Smooth muscle cell (in vitro differentiated cells): ENCODE results near the gene ASTN2. TPM values are rescaled to one million over a fixed set of nuclear protein-coding genes. Genes with fewer than 3 reads are reported as not detected.

Experiments
- DNase-seq: peaks from one replicate; lab custom pipeline; 2025; ENCODE audit not compliant: unreplicated experiment; lab: John Stamatoyannopoulos, UW
- H2AFZ ChIP-seq: fragments of 200-600 bp; sonication (generic); 2 replicates; pipeline ENCODE4 v1.6.0; 2016; ENCODE audit warnings: antibody characterized with exemption, low read depth, mild to moderate bottlenecking
- H3F3A ChIP-seq: fragments of 200-600 bp; sonication (generic); 2 replicates; pipeline ENCODE4 v1.6.0; 2017; ENCODE audit warnings: antibody characterized with exemption, low read depth
- H3K27ac ChIP-seq: fragments of 200-600 bp; sonication (generic); 2 replicates; pipeline ENCODE4 v1.5.1; 2016; ENCODE audit warnings: low read depth, mild to moderate bottlenecking
- H3K27me3 ChIP-seq: fragments of 200-600 bp; sonication (generic); 2 replicates; pipeline ENCODE4 v1.6.1; 2016; ENCODE audit warnings: low read depth, mild to moderate bottlenecking
- H3K36me3 ChIP-seq: fragments of 200-600 bp; sonication (generic); 2 replicates; pipeline ENCODE4 v1.5.1; 2016; ENCODE audit warnings: low read depth
- H3K4me1 ChIP-seq: fragments of 200-600 bp; sonication (generic); 2 replicates; pipeline ENCODE4 v1.5.1; 2016; ENCODE audit warnings: low read depth
- H3K4me2 ChIP-seq: fragments of 200-600 bp; sonication (generic); 2 replicates; pipeline ENCODE4 v1.6.0; 2016; ENCODE audit warnings: mild to moderate bottlenecking
- H3K4me3 ChIP-seq: fragments of 200-600 bp; sonication (generic); 2 replicates; pipeline ENCODE4 v1.5.1; 2016; ENCODE audit warnings: mild to moderate bottlenecking
- H3K79me2 ChIP-seq: fragments of 200-600 bp; sonication (generic); 2 replicates; pipeline ENCODE4 v1.6.0; 2016; ENCODE audit warnings: low read depth, mild to moderate bottlenecking
- H3K9ac ChIP-seq: fragments of 200-600 bp; sonication (generic); 2 replicates; pipeline ENCODE4 v1.6.0; 2016; ENCODE audit warnings: low read depth
- H3K9me3 ChIP-seq: fragments of 200-600 bp; sonication (generic); replicated peaks from 2 replicates; pipeline ENCODE4 v1.5.1; 2016; ENCODE audit warnings: low read depth
- H4K20me1 ChIP-seq: fragments of 200-600 bp; sonication (generic); 2 replicates; pipeline ENCODE4 v1.6.0; 2016; ENCODE audit warnings: low read depth
- CTCF ChIP-seq: fragments of 200-600 bp; sonication (generic); IDR thresholded peaks from 2 replicates; pipeline ENCODE4 v1.5.1; 2017; ENCODE audit warnings: borderline replicate concordance, mild to moderate bottlenecking, antibody characterized with exemption; ENCODE audit not compliant: insufficient read depth, poor library complexity, severe bottlenecking
- WGBS: methylation state at CpG from one replicate; pipeline ENCODE4 v1.1.7; 2016; ENCODE audit warnings: low lambda C conversion rate; 5-methylcytosine and 5-hydroxymethylcytosine counted together
- polyA plus RNA-seq: library from polyadenylated mRNA; unstranded; fragments of >200 nt; fragmentation: Nextera tagmentation; extraction: Ambion mirVana; gene quantifications from 2 replicates; pipeline ENCODE4 v1.2.1, GENCODE V29; 2016
- total RNA-seq: library from RNA; depleted of rRNA; stranded (reverse); fragments of >200 nt; gene quantifications from 2 replicates; pipeline ENCODE4 v1.2.3, GENCODE V29; 2014

The ASTN2 gene
- 6.7 and 7.0 TPM in 2 replicates for total RNA-seq
- 6.5 and 9.3 TPM in 2 replicates for polyA plus RNA-seq

GRCh38 chr9:117414906-117415331, at the start of gene ASTN2:
ASTN2 (minus strand) TSS chr9:117415057; CDS start chr9:117414938, 119 bp downstream.
- TF ChIP-seq CTCF, result no peak
- DNase-seq, result no peak
- peaks cover 5% of the 10 kb centered on the region for H3F3A ChIP-seq
- H3K9me3 ChIP-seq, result no peaks in the 10 kb centered on the region
- H3K4me2 ChIP-seq, result peak within 1 kb of the TSS; percentile 93
- H4K20me1 ChIP-seq, result no peaks in the 10 kb centered on the region
- H3K4me3 ChIP-seq, result peak within 1 kb of the TSS; percentile 54
- H3K27ac ChIP-seq, result no peak within 1 kb of the TSS
- H3K79me2 ChIP-seq, result no peaks in the 10 kb centered on the region
- no peak within 1 kb of the TSS for H3K9ac ChIP-seq
- peaks cover 21% of the 10 kb centered on the region for H3K4me1 ChIP-seq
- peaks cover 76% of the 10 kb centered on the region for H3K27me3 ChIP-seq
- no peaks in the 10 kb centered on the region for H3K36me3 ChIP-seq
- 1% methylated on average over 18 of the region's 48 CpGs for WGBS
- peak within 1 kb of the TSS; percentile 60 for H2AFZ ChIP-seq

- Histone ChIP-seq H3K27me3 (peaks cover 8% of the 10 kb centered on the region), H3K36me3 (no peaks in the 10 kb centered on the region), H3K4me3 (no peak overlapping the region), H3F3A (no peaks in the 10 kb centered on the region), H4K20me1 (no peaks in the 10 kb centered on the region), H2AFZ (no peak overlapping the region), H3K79me2 (no peaks in the 10 kb centered on the region), H3K27ac (no peak overlapping the region), H3K4me2 (peak overlapping the region; percentile 15), H3K4me1 (no peaks in the 10 kb centered on the region), H3K9me3 (no peaks in the 10 kb centered on the region), H3K9ac (no peak overlapping the region)
- TF ChIP-seq CTCF, result no peak
- DNase-seq, result no peak
- WGBS, result 26% methylated on average over 4 of the region's 4 CpGs
These were observed 48.0 kb upstream of the ASTN2 start for GRCh38 chr9:117462861-117463260.

- no peaks in the 10 kb centered on the region for H3F3A ChIP-seq
- no peak overlapping the region for H3K4me3 ChIP-seq
- DNase-seq, result no peak
- H3K4me2 ChIP-seq, result no peak overlapping the region
- TF ChIP-seq CTCF, result no peak
- H3K27ac ChIP-seq, result no peak overlapping the region
- no peaks in the 10 kb centered on the region for H4K20me1 ChIP-seq
- H3K36me3 ChIP-seq, result no peaks in the 10 kb centered on the region
- no peaks in the 10 kb centered on the region for H3K9me3 ChIP-seq
- WGBS, result 74% methylated on average over 3 of the region's 3 CpGs
- H3K27me3 ChIP-seq, result peaks cover 15% of the 10 kb centered on the region
- H3K4me1 ChIP-seq, result no peaks in the 10 kb centered on the region
- no peak overlapping the region for H3K9ac ChIP-seq
- H3K79me2 ChIP-seq, result no peaks in the 10 kb centered on the region
- no peak overlapping the region for H2AFZ ChIP-seq
These were observed 46.5 kb upstream of the ASTN2 start for GRCh38 chr9:117461386-117461785.

- H3K4me2 ChIP-seq, result no peak overlapping the region
- H3K4me3 ChIP-seq, result no peak overlapping the region
- H4K20me1 ChIP-seq, result no peaks in the 10 kb centered on the region
- H3F3A ChIP-seq, result no peaks in the 10 kb centered on the region
- no peak overlapping the region for H3K9ac ChIP-seq
- no peaks in the 10 kb centered on the region for H3K9me3 ChIP-seq
- 81% methylated on average over 3 of the region's 3 CpGs for WGBS
- H2AFZ ChIP-seq, result no peak overlapping the region
- H3K36me3 ChIP-seq, result no peaks in the 10 kb centered on the region
- no peak for TF ChIP-seq CTCF
- peaks cover 15% of the 10 kb centered on the region for H3K27me3 ChIP-seq
- no peak overlapping the region for H3K27ac ChIP-seq
- no peaks in the 10 kb centered on the region for H3K79me2 ChIP-seq
- DNase-seq, result no peak
- H3K4me1 ChIP-seq, result no peaks in the 10 kb centered on the region
These were observed 45.9 kb upstream of the ASTN2 start for GRCh38 chr9:117460743-117461142.
